K562 (cell line): ENCODE results near the gene CPNE1. TPM values are rescaled to one million over a fixed set of nuclear protein-coding genes. Genes with fewer than 3 reads are reported as not detected.

Experiments used
- ARID1B ChIP-seq: fragments of 450-650 bp; IDR thresholded peaks from 2 replicates; pipeline ENCODE4 v1.6.1; 2016; ENCODE audit warnings: antibody characterized with exemption, mild to moderate bottlenecking, inconsistent platforms
- EGR1 ChIP-seq: fragments of 450-650 bp; conservative IDR thresholded peaks from 2 replicates; pipeline ENCODE4 v1.6.1; 2017; ENCODE audit warnings: mild to moderate bottlenecking
- ETV1 ChIP-seq: fragments of 450-650 bp; conservative IDR thresholded peaks from 2 replicates; pipeline ENCODE4 v1.6.1; 2016; ENCODE audit warnings: missing genetic modification characterization, control low read depth, low read depth, missing compliant biosample characterization
- NCOA6 ChIP-seq: fragments of 450-650 bp; IDR thresholded peaks from 2 replicates; pipeline ENCODE4 v1.6.1; 2017; ENCODE audit warnings: mild to moderate bottlenecking
- PRDM10 ChIP-seq: fragments of 450-650 bp; IDR thresholded peaks from 2 replicates; pipeline ENCODE4 v1.6.1; 2018; ENCODE audit not compliant: partially characterized antibody
- SNRNP70 ChIP-seq: fragments of 200-400 bp; formaldehyde crosslinking; optimal IDR thresholded peaks from 2 replicates; pipeline ENCODE3; 2017; ENCODE audit warnings: low read depth, low read length
- THAP12 ChIP-seq: fragments of 250-450 bp; sonication (Bioruptor Pico); IDR thresholded peaks from 2 replicates; pipeline ENCODE4 v1.9.0; 2021; ENCODE audit warnings: mild to moderate bottlenecking, inconsistent platforms
- ZNF197 ChIP-seq: fragments of 200-800 bp; sonication (Bioruptor generic); IDR thresholded peaks from 2 replicates; pipeline ENCODE4 v1.6.1; 2016; ENCODE audit warnings: low read depth, missing genetic modification characterization, missing compliant biosample characterization
- polyA plus RNA-seq, 8 experiments: library from polyadenylated mRNA; depleted of rRNA in 4 of 8; stranded (reverse) in 5 of 8; unstranded in 3 of 8; fragments of >200 nt; fragmentation: Nextera tagmentation in 2 of 8; fragmentation: Illumina TruSeq in 1 of 8; extraction: Ambion mirVana in 2 of 8; extraction: Trizol in 1 of 8; gene quantifications; 2 replicates each; pipeline versions ENCODE4 v1.2.1 to v1.2.3, GENCODE V29; 2011 to 2014; ENCODE audit warnings: inconsistent platforms in 1 of 8, missing spikeins in 1 of 8
- total RNA-seq, 7 experiments: library from RNA; depleted of rRNA in 6 of 7; stranded (reverse); fragments of >200 nt in 6 of 7; fragmentation: Illumina TruSeq in 2 of 7; extraction: Trizol in 2 of 7; gene quantifications; 2 replicates each; pipeline versions ENCODE4 v1.2.1 to v1.2.3, GENCODE V29; 2011 to 2021; ENCODE audit warnings: low replicate concordance in 1 of 7
- TF ChIP-seq, protein P1 (sequence below): sonication (generic); formaldehyde crosslinking; IDR thresholded peaks from 2 replicates; pipeline ENCODE4 v1.8.1; 2023; ENCODE audit warnings: mild to moderate bottlenecking, missing genetic modification reagents
- TF ChIP-seq, protein P2 (sequence below): IDR thresholded peaks from 2 replicates; pipeline ENCODE4 v1.6.1; 2016; ENCODE audit warnings: missing genetic modification characterization, missing compliant biosample characterization
- TF ChIP-seq, protein P3 (sequence below): sonication (generic); formaldehyde crosslinking; IDR thresholded peaks from 2 replicates; pipeline ENCODE4 v1.8.1; 2023; ENCODE audit warnings: mild to moderate bottlenecking, missing genetic modification reagents

The CPNE1 gene
- total and polyA plus RNA-seq, 9 of the 15 experiments (the other 6 are each of a cell fraction or from before 2014, with no cell fraction given): 42.1 to 102 (median 56.0) TPM

DNA sequence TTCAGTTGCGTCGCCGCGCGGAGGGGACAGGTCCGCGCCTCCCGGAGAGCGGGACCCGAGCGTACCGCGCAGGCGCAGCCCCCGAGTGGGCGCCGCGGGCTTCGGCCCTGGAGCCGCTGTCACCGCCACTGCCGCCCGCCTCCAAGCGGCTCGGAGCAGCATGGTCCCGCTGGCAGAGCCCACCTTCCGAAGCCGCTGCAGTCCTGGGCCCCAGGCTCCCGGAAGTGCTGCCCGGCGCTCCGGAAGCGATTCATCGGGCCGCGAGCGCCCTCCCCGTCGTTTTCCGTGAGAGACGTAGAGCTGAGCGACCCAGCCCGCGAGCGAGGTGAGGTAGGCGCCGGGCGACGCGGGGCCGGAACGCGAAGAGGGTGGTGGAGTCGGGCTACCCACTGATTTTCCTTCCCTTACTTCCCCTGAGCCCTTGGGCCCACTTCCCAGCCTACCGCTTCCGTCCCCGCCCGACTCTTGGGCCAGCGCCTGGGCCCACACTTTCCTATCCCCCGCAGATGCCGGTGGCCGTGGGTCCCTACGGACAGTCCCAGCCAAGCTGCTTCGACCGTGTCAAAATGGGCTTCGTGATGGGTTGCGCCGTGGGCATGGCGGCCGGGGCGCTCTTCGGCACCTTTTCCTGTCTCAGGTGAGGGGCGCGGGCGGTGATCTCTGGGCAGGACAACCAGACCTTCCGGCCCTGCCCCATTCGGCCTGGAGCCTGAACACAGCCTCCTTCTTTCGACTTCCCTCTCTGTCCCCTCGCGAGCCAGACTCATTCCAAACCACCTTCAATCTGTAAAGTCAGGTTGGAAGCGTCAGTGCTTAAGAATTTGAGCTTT lies 34.6 kb upstream of the CPNE1 start, which contains the start of the genes NFS1 and ROMO1 (continued):
- TF ChIP-seq, protein P1, sequence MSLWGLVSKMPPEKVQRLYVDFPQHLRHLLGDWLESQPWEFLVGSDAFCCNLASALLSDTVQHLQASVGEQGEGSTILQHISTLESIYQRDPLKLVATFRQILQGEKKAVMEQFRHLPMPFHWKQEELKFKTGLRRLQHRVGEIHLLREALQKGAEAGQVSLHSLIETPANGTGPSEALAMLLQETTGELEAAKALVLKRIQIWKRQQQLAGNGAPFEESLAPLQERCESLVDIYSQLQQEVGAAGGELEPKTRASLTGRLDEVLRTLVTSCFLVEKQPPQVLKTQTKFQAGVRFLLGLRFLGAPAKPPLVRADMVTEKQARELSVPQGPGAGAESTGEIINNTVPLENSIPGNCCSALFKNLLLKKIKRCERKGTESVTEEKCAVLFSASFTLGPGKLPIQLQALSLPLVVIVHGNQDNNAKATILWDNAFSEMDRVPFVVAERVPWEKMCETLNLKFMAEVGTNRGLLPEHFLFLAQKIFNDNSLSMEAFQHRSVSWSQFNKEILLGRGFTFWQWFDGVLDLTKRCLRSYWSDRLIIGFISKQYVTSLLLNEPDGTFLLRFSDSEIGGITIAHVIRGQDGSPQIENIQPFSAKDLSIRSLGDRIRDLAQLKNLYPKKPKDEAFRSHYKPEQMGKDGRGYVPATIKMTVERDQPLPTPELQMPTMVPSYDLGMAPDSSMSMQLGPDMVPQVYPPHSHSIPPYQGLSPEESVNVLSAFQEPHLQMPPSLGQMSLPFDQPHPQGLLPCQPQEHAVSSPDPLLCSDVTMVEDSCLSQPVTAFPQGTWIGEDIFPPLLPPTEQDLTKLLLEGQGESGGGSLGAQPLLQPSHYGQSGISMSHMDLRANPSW: 0 out of 2 replicates have a peak, but pooled peaks have one; percentile 85
- TF ChIP-seq SNRNP70: no peak
- peak; percentile 45 for TF ChIP-seq ETV1 (tag)
- TF ChIP-seq EGR1: peak; percentile 3
- peak; percentile 36 for TF ChIP-seq PRDM10
- TF ChIP-seq ZNF197 (CRISPR knock-in tag): no peak
- TF ChIP-seq, protein P2, sequence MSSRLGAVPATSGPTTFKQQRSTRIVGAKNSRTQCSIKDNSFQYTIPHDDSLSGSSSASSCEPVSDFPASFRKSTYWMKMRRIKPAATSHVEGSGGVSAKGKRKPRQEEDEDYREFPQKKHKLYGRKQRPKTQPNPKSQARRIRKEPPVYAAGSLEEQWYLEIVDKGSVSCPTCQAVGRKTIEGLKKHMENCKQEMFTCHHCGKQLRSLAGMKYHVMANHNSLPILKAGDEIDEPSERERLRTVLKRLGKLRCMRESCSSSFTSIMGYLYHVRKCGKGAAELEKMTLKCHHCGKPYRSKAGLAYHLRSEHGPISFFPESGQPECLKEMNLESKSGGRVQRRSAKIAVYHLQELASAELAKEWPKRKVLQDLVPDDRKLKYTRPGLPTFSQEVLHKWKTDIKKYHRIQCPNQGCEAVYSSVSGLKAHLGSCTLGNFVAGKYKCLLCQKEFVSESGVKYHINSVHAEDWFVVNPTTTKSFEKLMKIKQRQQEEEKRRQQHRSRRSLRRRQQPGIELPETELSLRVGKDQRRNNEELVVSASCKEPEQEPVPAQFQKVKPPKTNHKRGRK (tag): no peak
- TF ChIP-seq, protein P3, sequence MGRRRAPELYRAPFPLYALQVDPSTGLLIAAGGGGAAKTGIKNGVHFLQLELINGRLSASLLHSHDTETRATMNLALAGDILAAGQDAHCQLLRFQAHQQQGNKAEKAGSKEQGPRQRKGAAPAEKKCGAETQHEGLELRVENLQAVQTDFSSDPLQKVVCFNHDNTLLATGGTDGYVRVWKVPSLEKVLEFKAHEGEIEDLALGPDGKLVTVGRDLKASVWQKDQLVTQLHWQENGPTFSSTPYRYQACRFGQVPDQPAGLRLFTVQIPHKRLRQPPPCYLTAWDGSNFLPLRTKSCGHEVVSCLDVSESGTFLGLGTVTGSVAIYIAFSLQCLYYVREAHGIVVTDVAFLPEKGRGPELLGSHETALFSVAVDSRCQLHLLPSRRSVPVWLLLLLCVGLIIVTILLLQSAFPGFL (CRISPR knock-in tag): 0 out of 2 replicates have a peak, but pooled peaks have one; percentile 28
- 0 out of 2 replicates have a peak, but pooled peaks have one; percentile 17 for TF ChIP-seq NCOA6
- no peak for TF ChIP-seq THAP12
- TF ChIP-seq ARID1B: 0 out of 2 replicates have a peak, but pooled peaks have one; percentile 13
